LNCaP clone FGC (cell line): ENCODE data around the gene AQP5.
A peak's percentile ranks its signal among the peaks of the same experiment; 100 is the strongest.

ENCODE experiments used
- DNase-seq: peaks from one replicate; pipeline ENCODE4 v3.0.0-alpha.2; 2011; ENCODE audit warnings: low read depth
- H3K4me3 ChIP-seq: 2 replicates; pipeline ENCODE4 v1.5.1; 2011; ENCODE audit warnings: mild to moderate bottlenecking, low read depth, low read length, control low read depth
- CTCF ChIP-seq: IDR thresholded peaks from 2 replicates; pipeline ENCODE4 v1.5.1; 2012; ENCODE audit warnings: mild to moderate bottlenecking; ENCODE audit not compliant: control insufficient read depth, insufficient read depth; ENCODE audit errors: extremely low read depth

Gene AQP5

GRCh38 chr12:49960474-49961110 is 1.1 kb upstream of the AQP5 start:
- DNase-seq, result no peak
- no peak for TF ChIP-seq CTCF
- no peak overlapping the region for H3K4me3 ChIP-seq

GRCh38 chr12:49961993-49962764 is 507 bp downstream of the AQP5 start:
- no peak for TF ChIP-seq CTCF
- no peak overlapping the region for H3K4me3 ChIP-seq
- no peak for DNase-seq

- peak; percentile 81 for DNase-seq
- no peak overlapping the region for H3K4me3 ChIP-seq
- TF ChIP-seq CTCF, result no peak
Observed at GRCh38 chr12:49962861-49963765, 1.4 kb downstream of the AQP5 start.

- TF ChIP-seq CTCF, result no peak
- no peak for DNase-seq
- no peak overlapping the region for H3K4me3 ChIP-seq
Observed at GRCh38 chr12:49963976-49964815, 2.5 kb downstream of the AQP5 start.

- TF ChIP-seq CTCF, result no peak
- no peak overlapping the region for H3K4me3 ChIP-seq
- DNase-seq, result no peak
Observed at GRCh38 chr12:49964849-49965624, 3.4 kb downstream of the AQP5 start.
